GM19099 (cell line): ENCODE results near the gene PGAM1.

Experiments used
- POLR2A ChIP-seq: IDR thresholded peaks from 3 replicates; pipeline ENCODE4 v1.6.1; 2011; ENCODE audit warnings: low read depth; ENCODE audit not compliant: insufficient read length; ENCODE audit errors: extremely low read depth

PGAM1 gene

DNA sequence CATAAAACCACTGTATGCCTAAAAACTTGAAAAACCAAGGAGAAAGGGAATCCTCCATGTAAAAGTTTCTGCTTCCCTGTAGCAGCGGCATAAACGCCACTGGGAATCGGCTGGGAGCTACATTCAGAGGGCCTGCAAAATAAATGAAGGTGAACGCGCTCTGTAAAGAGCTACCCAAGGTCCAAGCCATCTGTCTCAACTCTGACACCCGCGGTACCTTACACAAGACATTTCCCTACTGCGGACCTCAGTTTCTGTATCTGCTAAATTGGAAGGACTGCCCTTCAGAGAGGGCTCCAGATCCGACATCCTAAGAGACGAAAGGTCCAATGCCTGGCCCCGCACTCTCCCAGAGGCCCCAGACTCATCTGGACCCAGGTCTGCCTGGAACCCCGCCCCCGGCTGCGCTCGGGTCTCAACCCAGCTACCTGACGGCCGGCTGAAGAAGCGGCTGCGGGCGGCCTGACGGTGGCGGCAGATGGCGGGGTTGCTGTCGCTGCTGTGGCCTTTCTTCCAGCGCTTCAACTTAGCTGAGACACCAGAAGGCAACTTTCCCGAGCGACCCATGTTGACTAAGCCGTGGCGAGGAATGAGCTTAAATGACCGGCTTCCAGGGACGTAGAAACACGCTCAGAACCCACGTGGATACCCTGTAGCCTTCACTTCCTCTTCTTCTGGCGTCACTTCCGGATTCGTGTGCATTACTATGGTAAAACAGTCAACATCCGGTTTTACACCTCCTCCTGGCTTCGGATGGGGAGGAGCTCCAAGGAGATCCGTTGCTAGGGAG, 25.1 kb upstream of the PGAM1 start, which contains the start of gene RRP12:
RRP12 (minus strand) TSS at position 676 of the 790 bp plus-strand sequence; CDS start at position 567, 109 bp downstream.
- TF ChIP-seq POLR2A: peak; percentile 57

GRCh38 chr10:97401455-97401919, 24.5 kb upstream of the PGAM1 start:
- TF ChIP-seq POLR2A: no peak

DNA sequence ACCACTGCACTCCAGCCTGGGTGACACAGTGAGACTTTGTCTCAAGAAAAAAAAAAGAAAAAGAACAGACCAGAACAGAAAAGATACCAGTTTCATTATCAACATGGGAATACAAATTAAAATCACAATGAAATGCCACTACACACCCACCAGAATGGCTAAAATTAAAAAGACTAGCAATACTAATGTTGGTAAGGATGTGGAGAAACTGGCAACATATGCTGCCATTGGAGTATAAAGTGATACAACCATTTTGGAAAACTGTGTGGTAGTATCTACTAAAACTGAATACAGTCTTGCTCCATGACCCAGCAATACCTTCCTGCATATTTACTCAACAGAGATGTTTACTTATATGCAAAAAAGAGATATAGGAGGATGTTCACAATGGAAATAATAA, 21.9 kb upstream of the PGAM1 start:
- TF ChIP-seq POLR2A: no peak

DNA sequence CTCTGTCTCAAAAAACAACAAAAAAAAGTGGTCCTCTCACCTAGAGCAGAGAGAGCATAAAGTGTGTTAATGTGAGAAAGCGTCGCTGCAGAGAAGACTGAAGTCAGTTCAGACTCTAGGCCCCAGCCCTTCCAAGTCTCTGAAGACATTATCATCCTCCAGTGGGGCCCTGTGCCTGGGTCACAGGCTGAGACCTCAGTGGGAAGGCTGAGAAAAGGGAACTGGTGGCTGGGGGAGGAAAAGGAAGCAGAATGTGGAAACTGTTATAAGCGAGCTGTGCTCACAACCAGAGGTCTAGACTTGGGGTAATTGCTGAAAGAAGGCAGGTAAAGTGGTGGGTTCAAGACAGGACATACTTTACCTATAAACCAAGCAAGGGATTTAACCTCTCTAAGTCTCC, 19.9 kb upstream of the PGAM1 start:
- no peak for TF ChIP-seq POLR2A

DNA sequence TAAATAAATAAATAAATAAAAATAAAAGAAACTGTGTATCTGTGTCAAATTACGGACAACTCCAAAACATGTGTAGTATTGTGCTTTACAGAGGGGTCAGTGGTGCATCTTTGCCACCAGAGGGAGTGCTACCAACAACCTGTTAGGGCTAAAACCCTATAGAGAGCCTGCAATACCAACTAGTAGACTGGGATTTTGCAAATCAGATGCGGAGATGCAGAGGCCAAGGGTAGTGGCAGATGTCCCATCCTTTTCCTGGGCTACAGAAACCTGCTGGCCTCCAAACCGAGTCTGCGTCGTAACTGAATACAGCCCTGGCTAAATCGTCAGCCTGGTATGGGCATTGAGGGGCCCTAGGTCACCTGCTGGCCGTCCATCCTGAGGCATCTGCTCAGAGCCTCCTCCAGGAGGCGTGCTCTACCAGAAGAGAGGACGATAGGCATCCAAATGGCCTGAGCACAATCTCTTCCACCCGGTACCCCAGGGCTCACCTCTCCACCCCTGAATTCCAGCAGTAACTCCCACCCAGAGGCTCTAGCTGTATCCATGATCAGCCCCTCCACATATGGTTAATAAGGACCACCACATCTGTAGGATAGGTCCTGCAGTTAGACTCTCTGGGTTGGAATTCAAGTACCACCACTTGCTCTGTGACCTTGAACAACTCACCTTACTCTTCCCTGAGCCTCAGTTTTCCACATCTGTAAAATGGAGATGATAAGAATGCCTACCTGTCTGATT, 18.6 kb upstream of the PGAM1 start:
- no peak for TF ChIP-seq POLR2A

- TF ChIP-seq POLR2A: no peak
These were observed 18.1 kb upstream of the PGAM1 start for GRCh38 chr10:97407952-97408248.

- no peak for TF ChIP-seq POLR2A
These were observed 17.4 kb upstream of the PGAM1 start for GRCh38 chr10:97408496-97408992.

GRCh38 chr10:97411406-97411805, 14.6 kb upstream of the PGAM1 start:
- no peak for TF ChIP-seq POLR2A

DNA sequence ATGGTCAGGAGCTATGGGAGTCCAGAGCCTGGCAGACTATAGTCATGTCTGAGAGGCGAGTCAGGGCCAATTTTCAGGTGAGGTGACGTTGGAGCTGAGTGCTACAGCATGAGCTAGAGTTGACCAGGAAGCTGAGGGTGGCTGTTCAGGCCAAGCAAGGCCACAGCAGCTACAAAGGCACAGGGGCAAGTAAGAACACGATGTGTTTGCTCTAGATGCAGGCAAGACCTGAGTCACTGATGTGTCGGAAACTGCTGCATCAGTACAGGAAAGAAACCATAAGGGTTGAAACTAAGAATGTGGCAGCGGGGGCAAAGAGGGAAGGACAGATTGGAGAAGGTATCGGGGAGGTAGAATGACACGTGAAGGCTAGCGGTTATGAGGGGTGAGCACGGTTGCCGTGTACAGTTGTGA, 13.1 kb upstream of the PGAM1 start:
- TF ChIP-seq POLR2A: no peak

- TF ChIP-seq POLR2A: no peak
These were observed 9.4 kb upstream of the PGAM1 start for GRCh38 chr10:97416565-97416964.

- TF ChIP-seq POLR2A: no peak
These were observed 982 bp downstream of the PGAM1 start for GRCh38 chr10:97426776-97427570.

GRCh38 chr10:97427571-97428179, 1.7 kb downstream of the PGAM1 start:
- TF ChIP-seq POLR2A: peak; percentile 45

DNA sequence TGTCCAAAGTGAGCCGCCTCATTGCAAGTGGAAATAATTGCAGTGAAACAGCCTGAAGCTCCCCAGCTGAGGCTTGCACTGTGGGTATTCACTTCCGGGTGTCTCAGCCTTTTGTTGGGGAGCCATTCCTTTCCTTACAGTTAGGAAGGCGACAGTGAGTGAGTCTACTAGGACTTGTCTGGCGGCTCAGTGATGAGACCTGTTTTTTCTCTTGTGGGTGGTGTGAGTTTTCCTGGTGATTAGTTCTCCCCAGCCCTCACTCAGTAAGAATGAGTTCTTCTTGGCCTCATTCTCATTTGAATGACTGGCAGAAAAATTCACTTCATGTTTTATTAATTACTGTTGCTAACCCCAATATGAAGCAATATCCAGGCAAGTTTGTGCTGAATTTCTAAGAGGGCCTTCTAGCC, 2.6 kb downstream of the PGAM1 start:
- no peak for TF ChIP-seq POLR2A

DNA sequence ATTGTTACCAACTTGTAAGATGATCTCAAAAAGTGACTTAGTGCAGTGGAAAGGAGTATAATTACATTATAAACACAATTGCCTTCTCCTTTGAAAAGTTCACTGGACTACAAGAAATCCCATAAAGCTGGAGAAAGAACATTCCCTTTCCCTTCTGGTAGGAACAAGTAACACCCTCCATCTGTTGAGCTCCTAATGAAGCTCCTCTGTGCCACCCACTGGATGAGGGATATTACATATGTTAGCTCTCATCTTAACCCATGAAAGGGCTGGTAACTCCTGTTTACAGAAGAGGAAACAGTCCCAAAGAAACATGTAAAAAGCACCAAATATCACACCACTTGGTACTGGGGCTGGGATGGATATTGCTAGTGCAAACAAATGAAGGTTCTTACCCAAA, 8.1 kb downstream of the PGAM1 start:
- no peak for TF ChIP-seq POLR2A

DNA sequence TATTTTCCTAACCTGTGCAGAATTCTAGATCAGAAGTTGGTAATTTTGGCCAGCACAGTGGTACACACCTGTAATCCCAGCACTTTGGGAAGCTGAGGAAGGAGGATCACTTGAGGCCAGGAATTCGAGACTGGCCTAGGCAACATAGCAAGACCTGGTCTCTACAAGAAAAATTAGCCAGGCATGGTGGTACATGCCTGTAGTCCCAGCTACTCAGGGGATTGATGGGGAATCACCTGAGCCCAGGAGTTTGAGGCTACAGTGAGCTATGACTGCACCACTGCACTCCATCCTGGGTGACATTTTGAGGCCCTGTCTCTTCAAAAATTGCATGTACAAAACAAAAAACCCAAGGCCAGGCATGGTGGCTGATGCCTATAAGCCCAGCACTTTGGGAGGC, 8.6 kb downstream of the PGAM1 start:
- no peak for TF ChIP-seq POLR2A
